Neural cell (in vitro differentiated cells): Measurements from ENCODE around the gene PIK3AP1. TPM values are rescaled to one million over a fixed set of nuclear protein-coding genes. Genes with fewer than 3 reads are reported as not detected.

Experiments used
- H2AFZ ChIP-seq: fragments of 200-600, 300-800 bp; sonication (generic), shearing (Covaris generic); 2 replicates; pipeline ENCODE4 v1.6.0; 2014; ENCODE audit warnings: low read depth, mild to moderate bottlenecking, antibody characterized with exemption, low read length, moderate library complexity
- H3F3A ChIP-seq: fragments of 200-600 bp; shearing (Covaris generic); 2 replicates; pipeline ENCODE4 v1.6.1; 2016; ENCODE audit warnings: mild to moderate bottlenecking, moderate library complexity, mixed read lengths, antibody characterized with exemption, low read length; ENCODE audit not compliant: insufficient read depth, poor library complexity, severe bottlenecking
- H3K27ac ChIP-seq: fragments of 200-600, 300-800 bp; sonication (generic), shearing (Covaris generic); 2 replicates; pipeline ENCODE4 v1.5.1; 2014; ENCODE audit warnings: mild to moderate bottlenecking, low read length, moderate library complexity
- H3K27me3 ChIP-seq: fragments of 300-800, 200-600 bp; sonication (generic), shearing (Covaris generic); 2 replicates; pipeline ENCODE4 v1.6.0; 2014; ENCODE audit warnings: mild to moderate bottlenecking, low read depth, low read length, moderate library complexity; ENCODE audit not compliant: insufficient read depth
- H3K36me3 ChIP-seq: fragments of 300-800, 200-600 bp; sonication (generic), shearing (Covaris generic); 2 replicates; pipeline ENCODE4 v1.5.1; 2014; ENCODE audit warnings: mild to moderate bottlenecking, antibody characterized with exemption, low read length, moderate library complexity; ENCODE audit not compliant: insufficient read depth
- H3K4me2 ChIP-seq: fragments of 300-800, 200-600 bp; sonication (generic), shearing (Covaris generic); 2 replicates; pipeline ENCODE4 v1.6.0; 2014; ENCODE audit warnings: mild to moderate bottlenecking, low read length
- H3K4me3 ChIP-seq: fragments of 300-800, 200-600 bp; sonication (generic), shearing (Covaris generic); 2 replicates; pipeline ENCODE4 v1.5.1; 2014; ENCODE audit warnings: mild to moderate bottlenecking, low read length, moderate library complexity
- H3K79me2 ChIP-seq: fragments of 200-600 bp; shearing (Covaris generic); replicated peaks from 2 replicates; pipeline ENCODE4 v1.6.0; 2014; ENCODE audit warnings: mild to moderate bottlenecking, low read length, moderate library complexity; ENCODE audit not compliant: insufficient read depth
- H3K9ac ChIP-seq: fragments of 300-800, 200-600 bp; sonication (generic), shearing (Covaris generic); 2 replicates; pipeline ENCODE4 v1.6.1; 2016; ENCODE audit warnings: mild to moderate bottlenecking, low read length, mixed read lengths
- H3K9me2 ChIP-seq: fragments of 200-600 bp; shearing (Covaris generic); 2 replicates; pipeline ENCODE4 v1.6.1; 2016; ENCODE audit warnings: mild to moderate bottlenecking, low read length, mixed read lengths; ENCODE audit not compliant: insufficient read depth
- H3K9me3 ChIP-seq: fragments of 200-600, 300-800 bp; sonication (generic), shearing (Covaris generic); 2 replicates; pipeline ENCODE4 v1.6.1; 2016; ENCODE audit warnings: mild to moderate bottlenecking, mixed run types, low read length, moderate library complexity, mixed read lengths
- H4K20me1 ChIP-seq: fragments of 200-600 bp; shearing (Covaris generic); 2 replicates; pipeline ENCODE4 v1.6.1; 2016; ENCODE audit warnings: mild to moderate bottlenecking, mixed run types; ENCODE audit not compliant: insufficient read depth
- EP300 ChIP-seq: fragments of 450-650 bp; conservative IDR thresholded peaks from 2 replicates; pipeline ENCODE4 v1.6.1; 2014; ENCODE audit warnings: antibody characterized with exemption, mild to moderate bottlenecking, moderate library complexity; ENCODE audit not compliant: poor library complexity, severe bottlenecking
- EZH2 ChIP-seq: fragments of 200-600, 300-800 bp; shearing (Covaris generic), sonication (generic); IDR thresholded peaks from 2 replicates; pipeline ENCODE4 v1.6.1; 2014; ENCODE audit warnings: antibody characterized with exemption, low read length, borderline replicate concordance, mild to moderate bottlenecking; ENCODE audit not compliant: insufficient read depth, poor library complexity, severe bottlenecking
- MXI1 ChIP-seq: fragments of 450-650 bp; conservative IDR thresholded peaks from 2 replicates; pipeline ENCODE4 v1.6.1; 2014; ENCODE audit warnings: antibody characterized with exemption, mild to moderate bottlenecking; ENCODE audit not compliant: poor library complexity, severe bottlenecking
- POLR2AphosphoS5 ChIP-seq: IDR thresholded peaks from 2 replicates; pipeline ENCODE4 v1.6.1; 2012
- RAD21 ChIP-seq: fragments of 450-650 bp; conservative IDR thresholded peaks from 2 replicates; pipeline ENCODE4 v1.6.1; 2014; ENCODE audit warnings: antibody characterized with exemption, mild to moderate bottlenecking, moderate library complexity
- SMC3 ChIP-seq: fragments of 450-650 bp; conservative IDR thresholded peaks from 2 replicates; pipeline ENCODE4 v1.6.1; 2014; ENCODE audit warnings: antibody characterized with exemption, mild to moderate bottlenecking, moderate library complexity; ENCODE audit not compliant: poor library complexity
- TAF1 ChIP-seq: IDR thresholded peaks from 2 replicates; pipeline ENCODE4 v1.6.1; 2012; ENCODE audit warnings: low read depth
- polyA plus RNA-seq: library from polyadenylated mRNA; depleted of rRNA; stranded (reverse); fragments of >200 nt; gene quantifications from 2 replicates; pipeline ENCODE4 v1.2.3, GENCODE V29; 2014
- TF ChIP-seq, protein P1 (sequence below): IDR thresholded peaks from 2 replicates; pipeline ENCODE4 v1.6.1; 2012; ENCODE audit warnings: borderline replicate concordance
- TF ChIP-seq, protein P2 (sequence below): fragments of 450-650 bp; IDR thresholded peaks from 2 replicates; pipeline ENCODE4 v1.5.1; 2014; ENCODE audit warnings: antibody characterized with exemption, mild to moderate bottlenecking, moderate library complexity; ENCODE audit not compliant: poor library complexity, severe bottlenecking

The PIK3AP1 gene
- polyA plus RNA-seq, 1 donor from 2014 or later, result 0.05 TPM

DNA sequence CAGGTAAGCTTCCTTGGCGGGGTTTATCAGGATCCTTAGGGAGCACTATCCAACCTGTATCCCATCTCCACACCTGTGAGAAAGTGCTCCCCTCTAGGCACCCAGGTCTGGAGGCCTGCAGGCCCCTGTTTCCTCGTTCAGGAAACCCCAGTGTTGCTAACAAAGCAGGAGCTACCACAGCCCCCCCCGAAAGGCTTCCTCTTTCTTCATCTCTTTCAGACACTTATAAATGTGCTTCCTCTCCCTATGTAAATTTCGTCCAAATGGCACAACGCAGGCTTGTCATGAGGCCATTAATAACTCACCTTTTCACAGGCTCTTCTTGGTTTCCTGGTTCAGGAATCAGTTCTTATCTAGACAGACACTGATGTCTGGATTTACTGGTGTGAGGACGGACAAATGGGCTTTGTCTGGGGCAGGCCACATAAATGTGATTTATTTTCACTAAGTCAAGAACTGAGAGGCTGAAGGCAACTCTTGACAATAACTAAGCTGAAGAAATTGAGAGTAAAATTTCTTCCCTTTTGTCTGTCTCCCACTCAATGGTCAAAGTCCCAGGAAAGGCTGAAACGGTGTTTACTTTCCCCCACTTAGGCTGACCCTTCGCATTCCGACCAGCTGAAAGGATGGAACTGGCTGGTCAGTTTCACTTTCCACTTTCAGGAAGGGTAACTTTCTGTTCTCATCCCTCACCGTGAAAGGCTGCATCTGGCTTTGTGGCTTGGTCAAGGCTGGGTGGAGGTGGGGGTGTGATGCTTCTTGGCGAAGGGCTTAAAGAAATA, 46.8 kb downstream of the PIK3AP1 start:
- Histone ChIP-seq H3K79me2 (no peaks in the 10 kb centered on the region), H3K4me3 (no peak overlapping the region), H3K9me2 (no peaks in the 10 kb centered on the region), H2AFZ (no peak overlapping the region), H3K36me3 (no peaks in the 10 kb centered on the region), H3K9me3 (no peaks in the 10 kb centered on the region), H3K27ac (no peak overlapping the region), H3K4me2 (no peak overlapping the region), H3K27me3 (no peaks in the 10 kb centered on the region), H4K20me1 (no peaks in the 10 kb centered on the region), H3K9ac (no peak overlapping the region), H3F3A (no peaks in the 10 kb centered on the region)
- TF ChIP-seq POLR2AphosphoS5 (no peak), RAD21 (no peak), EZH2 (no peak), EP300 (no peak), MXI1 (no peak), SMC3 (no peak), TAF1 (no peak)
- TF ChIP-seq, protein P1, sequence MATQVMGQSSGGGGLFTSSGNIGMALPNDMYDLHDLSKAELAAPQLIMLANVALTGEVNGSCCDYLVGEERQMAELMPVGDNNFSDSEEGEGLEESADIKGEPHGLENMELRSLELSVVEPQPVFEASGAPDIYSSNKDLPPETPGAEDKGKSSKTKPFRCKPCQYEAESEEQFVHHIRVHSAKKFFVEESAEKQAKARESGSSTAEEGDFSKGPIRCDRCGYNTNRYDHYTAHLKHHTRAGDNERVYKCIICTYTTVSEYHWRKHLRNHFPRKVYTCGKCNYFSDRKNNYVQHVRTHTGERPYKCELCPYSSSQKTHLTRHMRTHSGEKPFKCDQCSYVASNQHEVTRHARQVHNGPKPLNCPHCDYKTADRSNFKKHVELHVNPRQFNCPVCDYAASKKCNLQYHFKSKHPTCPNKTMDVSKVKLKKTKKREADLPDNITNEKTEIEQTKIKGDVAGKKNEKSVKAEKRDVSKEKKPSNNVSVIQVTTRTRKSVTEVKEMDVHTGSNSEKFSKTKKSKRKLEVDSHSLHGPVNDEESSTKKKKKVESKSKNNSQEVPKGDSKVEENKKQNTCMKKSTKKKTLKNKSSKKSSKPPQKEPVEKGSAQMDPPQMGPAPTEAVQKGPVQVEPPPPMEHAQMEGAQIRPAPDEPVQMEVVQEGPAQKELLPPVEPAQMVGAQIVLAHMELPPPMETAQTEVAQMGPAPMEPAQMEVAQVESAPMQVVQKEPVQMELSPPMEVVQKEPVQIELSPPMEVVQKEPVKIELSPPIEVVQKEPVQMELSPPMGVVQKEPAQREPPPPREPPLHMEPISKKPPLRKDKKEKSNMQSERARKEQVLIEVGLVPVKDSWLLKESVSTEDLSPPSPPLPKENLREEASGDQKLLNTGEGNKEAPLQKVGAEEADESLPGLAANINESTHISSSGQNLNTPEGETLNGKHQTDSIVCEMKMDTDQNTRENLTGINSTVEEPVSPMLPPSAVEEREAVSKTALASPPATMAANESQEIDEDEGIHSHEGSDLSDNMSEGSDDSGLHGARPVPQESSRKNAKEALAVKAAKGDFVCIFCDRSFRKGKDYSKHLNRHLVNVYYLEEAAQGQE, result no peak
- TF ChIP-seq, protein P2, sequence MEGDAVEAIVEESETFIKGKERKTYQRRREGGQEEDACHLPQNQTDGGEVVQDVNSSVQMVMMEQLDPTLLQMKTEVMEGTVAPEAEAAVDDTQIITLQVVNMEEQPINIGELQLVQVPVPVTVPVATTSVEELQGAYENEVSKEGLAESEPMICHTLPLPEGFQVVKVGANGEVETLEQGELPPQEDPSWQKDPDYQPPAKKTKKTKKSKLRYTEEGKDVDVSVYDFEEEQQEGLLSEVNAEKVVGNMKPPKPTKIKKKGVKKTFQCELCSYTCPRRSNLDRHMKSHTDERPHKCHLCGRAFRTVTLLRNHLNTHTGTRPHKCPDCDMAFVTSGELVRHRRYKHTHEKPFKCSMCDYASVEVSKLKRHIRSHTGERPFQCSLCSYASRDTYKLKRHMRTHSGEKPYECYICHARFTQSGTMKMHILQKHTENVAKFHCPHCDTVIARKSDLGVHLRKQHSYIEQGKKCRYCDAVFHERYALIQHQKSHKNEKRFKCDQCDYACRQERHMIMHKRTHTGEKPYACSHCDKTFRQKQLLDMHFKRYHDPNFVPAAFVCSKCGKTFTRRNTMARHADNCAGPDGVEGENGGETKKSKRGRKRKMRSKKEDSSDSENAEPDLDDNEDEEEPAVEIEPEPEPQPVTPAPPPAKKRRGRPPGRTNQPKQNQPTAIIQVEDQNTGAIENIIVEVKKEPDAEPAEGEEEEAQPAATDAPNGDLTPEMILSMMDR, result no peak

DNA sequence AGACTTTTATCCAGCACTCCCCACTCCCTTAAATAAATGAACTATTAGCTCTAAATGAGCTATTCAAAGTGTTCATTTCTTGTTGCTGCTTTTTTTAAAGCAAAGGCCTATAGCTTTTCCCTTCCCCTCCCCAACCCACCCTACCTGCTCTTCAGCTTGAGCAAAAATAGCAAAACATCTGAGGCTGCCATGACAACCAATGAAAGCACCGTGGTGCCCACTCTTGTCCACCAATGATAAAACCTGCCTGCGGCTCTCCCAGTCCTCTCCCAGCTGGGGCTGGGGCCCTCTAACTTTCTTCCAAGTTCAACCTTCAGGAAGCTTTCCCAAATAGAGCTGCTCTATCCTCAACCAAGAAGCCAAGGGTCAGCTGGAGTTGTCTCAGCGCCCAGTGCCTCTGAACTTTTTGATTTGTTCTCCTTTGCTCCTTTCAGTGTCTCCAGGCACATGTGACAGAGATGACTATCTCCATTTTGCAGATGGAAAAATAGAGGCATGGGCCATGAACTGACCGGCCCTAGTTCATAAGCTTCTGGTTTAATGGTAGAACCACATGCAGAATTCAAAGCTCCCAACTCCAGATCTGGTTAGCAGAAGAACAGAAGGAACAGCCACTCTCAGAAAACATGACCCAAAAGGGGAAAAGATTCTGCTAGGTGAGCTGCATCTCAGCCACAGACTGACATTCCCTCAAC, 47.7 kb downstream of the PIK3AP1 start:
- Histone ChIP-seq H3F3A (no peaks in the 10 kb centered on the region), H3K36me3 (no peaks in the 10 kb centered on the region), H3K9ac (no peak overlapping the region), H3K79me2 (no peaks in the 10 kb centered on the region), H3K9me3 (no peaks in the 10 kb centered on the region), H3K9me2 (no peaks in the 10 kb centered on the region), H4K20me1 (no peaks in the 10 kb centered on the region), H3K27me3 (no peaks in the 10 kb centered on the region), H3K4me2 (no peak overlapping the region), H3K27ac (no peak overlapping the region), H3K4me3 (no peak overlapping the region), H2AFZ (no peak overlapping the region)
- TF ChIP-seq, protein P2, result no peak
- TF ChIP-seq EZH2, result no peak
- TF ChIP-seq POLR2AphosphoS5, result no peak
- no peak for TF ChIP-seq TAF1
- TF ChIP-seq, protein P1, result no peak
- no peak for TF ChIP-seq MXI1
- TF ChIP-seq EP300, result no peak
- TF ChIP-seq RAD21, result no peak
- TF ChIP-seq SMC3, result no peak
